Measurements from ENCODE around the gene PTGR3.

PTGR3 gene

GRCh38 chr18:75214332-75214690 is 5.4 kb upstream of the PTGR3 start:
- no peak for DNase-seq (ENCODE audit: extremely low spot score)
- CTCF ChIA-PET, result interaction anchor here (1.2 kb wide), 1 partner anchor 19 kb away, joined by 3 read pairs; no protein-coding TSS in a partner anchor
- POLR2A ChIA-PET, result no interaction called here
- TF ChIP-seq CTCF (IDR thresholded peaks at IDR 0.05; ENCODE audit: control extremely low read depth, extremely low read depth, low read depth, missing control alignments), result no peak

GRCh38 chr18:75213611-75214331 is 4.8 kb upstream of the PTGR3 start:
- ChIA-PET CTCF (interaction anchor here (1.3 to 1.4 kb wide), 2 partner anchors 15 to 23 kb away, joined by 3 to 4 read pairs; no protein-coding TSS in a partner anchor), POLR2A (no interaction called here)
- no peak for DNase-seq (ENCODE audit: extremely low spot score)
- no peak for TF ChIP-seq CTCF (IDR thresholded peaks at IDR 0.05; ENCODE audit: control extremely low read depth, extremely low read depth, low read depth, missing control alignments)

- TF ChIP-seq CTCF (IDR thresholded peaks at IDR 0.05; ENCODE audit: control extremely low read depth, extremely low read depth, low read depth, missing control alignments), result no peak
- ChIA-PET CTCF (interaction anchor here (1.3 to 1.4 kb wide), 2 partner anchors 16 to 22 kb away, joined by 3 to 4 read pairs; no protein-coding TSS in a partner anchor), POLR2A (no interaction called here)
- no peak for DNase-seq (ENCODE audit: extremely low spot score)
These were observed 3.8 kb upstream of the PTGR3 start for GRCh38 chr18:75212751-75213090.

- POLR2A ChIA-PET, result no interaction called here
- CTCF ChIA-PET, result interaction anchor here (1.3 to 1.4 kb wide), 2 partner anchors 17 to 21 kb away, joined by 3 to 4 read pairs; no protein-coding TSS in a partner anchor
These were observed 3.2 kb upstream of the PTGR3 start for GRCh38 chr18:75211953-75212750.

GRCh38 chr18:75211626-75211952 is 2.6 kb upstream of the PTGR3 start:
- ChIA-PET CTCF (no interaction called here), POLR2A (no interaction called here)
- no peak for TF ChIP-seq CTCF (IDR thresholded peaks at IDR 0.05; ENCODE audit: control extremely low read depth, extremely low read depth, low read depth, missing control alignments)
- no peak for DNase-seq (ENCODE audit: extremely low spot score)

More at GRCh38 chr18:75211953-75212750, 3.2 kb upstream of the PTGR3 start:
- no peak for TF ChIP-seq CTCF (IDR thresholded peaks at IDR 0.05; ENCODE audit: control extremely low read depth, extremely low read depth, low read depth, missing control alignments)
- DNase-seq (ENCODE audit: extremely low spot score), result peak; percentile 37

- peak; percentile 41 for DNase-seq (ENCODE audit: extremely low spot score)
- ChIA-PET POLR2A (no interaction called here), CTCF (no interaction called here)
- TF ChIP-seq CTCF (IDR thresholded peaks at IDR 0.05; ENCODE audit: control extremely low read depth, extremely low read depth, low read depth, missing control alignments), result no peak
These were observed 2.2 kb upstream of the PTGR3 start for GRCh38 chr18:75211002-75211621.

Data from GM10248 (cell line).